ENCODE measurements around the gene GTPBP8. TPM values are rescaled to one million over a fixed set of nuclear protein-coding genes. Genes with fewer than 3 reads are reported as not detected.

The GTPBP8 gene
- total RNA-seq, 1 donor from 2014 or later, result 25.3 TPM

Other genes starting within 250 kb of the GTPBP8 start
- not detected for gene CD200R1L, start 144.1 kb upstream of the GTPBP8 start, total RNA-seq
- 0.62 TPM for gene CD200R1, start 15.9 kb upstream of the GTPBP8 start, total RNA-seq
- 11.2 TPM for gene BOC, start 220.6 kb downstream of the GTPBP8 start, total RNA-seq